Gastroesophageal sphincter (tissue), 4 donors: ENCODE results near the gene ZNF185. TPM values are rescaled to one million over a fixed set of nuclear protein-coding genes. Genes with fewer than 3 reads are reported as not detected.
A peak's percentile ranks its signal among the peaks of the same experiment; 100 is the strongest.

Experiments used
- ATAC-seq: fragments of 150-250 bp; one replicate; pipeline ENCODE4 v1.9.1; 2016; ENCODE audit warnings: mild to moderate bottlenecking, moderate library complexity
- H3K27ac ChIP-seq, 4 donors: fragments of 200-600 bp; sonication (generic) in 3 of 4; 1 replicate in 3 of 4; 2 replicates in 1 of 4; pipeline ENCODE4 v1.5.1; 2016 to 2019
- H3K27me3 ChIP-seq: fragments of 200-600 bp; sonication (generic); one replicate; pipeline ENCODE4 v1.5.1; 2019
- H3K36me3 ChIP-seq, 2 donors: fragments of 200-600 bp; sonication (generic); one replicate each; pipeline ENCODE4 v1.5.1; 2019; ENCODE audit warnings: control low read depth in 1 of 2
- H3K4me1 ChIP-seq, 3 donors: fragments of 200-600 bp; sonication (generic); 1 replicate in 2 of 3; 2 replicates in 1 of 3; pipeline ENCODE4 v1.5.1; 2016 to 2019; ENCODE audit warnings: control low read depth in 2 of 3
- H3K4me3 ChIP-seq, 2 donors: fragments of 200-600 bp; sonication (generic); one replicate each; pipeline ENCODE4 v1.5.1; 2019; ENCODE audit warnings: mild to moderate bottlenecking in 1 of 2, moderate library complexity in 1 of 2
- H3K9me3 ChIP-seq, 3 donors: fragments of 200-600 bp; sonication (generic); one replicate each; pipeline ENCODE4 v1.5.1; 2017 to 2019; ENCODE audit warnings: control low read depth in 2 of 3
- EP300 ChIP-seq: sonication (generic); formaldehyde crosslinking; IDR thresholded peaks from one replicate; pipeline ENCODE4 v1.6.1; 2017; ENCODE audit warnings: antibody characterized with exemption, mild to moderate bottlenecking
- POLR2A ChIP-seq, 2 donors: fragments of 450-650 bp; IDR thresholded peaks; one replicate each; pipeline ENCODE4 v1.6.1; 2017; ENCODE audit warnings: antibody characterized with exemption in 2 of 2, mild to moderate bottlenecking in 2 of 2, moderate library complexity in 1 of 2
- POLR2AphosphoS5 ChIP-seq: sonication (generic); formaldehyde crosslinking; IDR thresholded peaks from one replicate; pipeline ENCODE4 v1.6.1; 2017; ENCODE audit warnings: antibody characterized with exemption
- WGBS, 2 donors: methylation state at CpG; one replicate each; pipeline ENCODE4 v1.1.5; 2018; ENCODE audit warnings: low coverage in 1 of 2; 5-methylcytosine and 5-hydroxymethylcytosine counted together
- total RNA-seq, 4 donors: library from RNA; depleted of rRNA; stranded (reverse); fragments of >200 nt; gene quantifications; one replicate each; pipeline ENCODE4 v1.1.0, GENCODE V29; 2016
- TF ChIP-seq, protein P1 (sequence below), 4 experiments: fragments of 200-600 bp in 2 of 4; fragments of 450-650 bp in 2 of 4; sonication (generic) in 1 of 4; IDR thresholded peaks; one replicate each; pipeline ENCODE4 v1.5.1; 2017 to 2019; ENCODE audit warnings: antibody characterized with exemption in 4 of 4, mild to moderate bottlenecking in 2 of 4, moderate library complexity in 2 of 4

Gene ZNF185
- total RNA-seq, 4 donors from 2014 or later: 2.7 to 13.7 (median 3.6) TPM

DNA sequence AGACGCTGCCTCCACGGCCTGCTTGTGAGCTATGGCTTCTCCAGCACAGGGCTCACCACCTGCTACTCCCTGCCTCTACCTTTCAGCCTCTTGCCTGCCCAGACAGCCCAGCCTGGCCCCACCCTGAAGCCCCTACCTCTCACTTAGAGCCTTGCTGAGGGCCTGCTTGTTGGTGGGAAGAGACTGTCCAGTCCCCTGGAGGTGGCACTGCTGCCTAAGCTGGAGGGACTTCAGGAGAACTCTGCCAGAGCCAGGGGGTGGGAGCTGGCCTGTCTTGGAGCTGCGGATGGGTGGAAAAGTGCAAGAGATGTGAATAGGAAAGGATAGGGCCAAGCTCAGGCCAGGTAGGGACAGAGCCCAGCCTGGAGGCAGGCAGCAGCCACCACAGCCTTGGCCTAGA lies 2.7 kb upstream of the ZNF185 start:
- no peak for ATAC-seq
- H3K27ac ChIP-seq: no peak overlapping the region
- TF ChIP-seq, protein P1, sequence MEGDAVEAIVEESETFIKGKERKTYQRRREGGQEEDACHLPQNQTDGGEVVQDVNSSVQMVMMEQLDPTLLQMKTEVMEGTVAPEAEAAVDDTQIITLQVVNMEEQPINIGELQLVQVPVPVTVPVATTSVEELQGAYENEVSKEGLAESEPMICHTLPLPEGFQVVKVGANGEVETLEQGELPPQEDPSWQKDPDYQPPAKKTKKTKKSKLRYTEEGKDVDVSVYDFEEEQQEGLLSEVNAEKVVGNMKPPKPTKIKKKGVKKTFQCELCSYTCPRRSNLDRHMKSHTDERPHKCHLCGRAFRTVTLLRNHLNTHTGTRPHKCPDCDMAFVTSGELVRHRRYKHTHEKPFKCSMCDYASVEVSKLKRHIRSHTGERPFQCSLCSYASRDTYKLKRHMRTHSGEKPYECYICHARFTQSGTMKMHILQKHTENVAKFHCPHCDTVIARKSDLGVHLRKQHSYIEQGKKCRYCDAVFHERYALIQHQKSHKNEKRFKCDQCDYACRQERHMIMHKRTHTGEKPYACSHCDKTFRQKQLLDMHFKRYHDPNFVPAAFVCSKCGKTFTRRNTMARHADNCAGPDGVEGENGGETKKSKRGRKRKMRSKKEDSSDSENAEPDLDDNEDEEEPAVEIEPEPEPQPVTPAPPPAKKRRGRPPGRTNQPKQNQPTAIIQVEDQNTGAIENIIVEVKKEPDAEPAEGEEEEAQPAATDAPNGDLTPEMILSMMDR (IDR thresholded peaks at IDR 0.05): no peak
- no peak for TF ChIP-seq POLR2A (IDR thresholded peaks at IDR 0.05)
- no peak for TF ChIP-seq POLR2AphosphoS5
- TF ChIP-seq EP300: no peak
- H3K36me3 ChIP-seq: no peaks in the 10 kb centered on the region
- H3K4me3 ChIP-seq: no peak overlapping the region
- no peaks in the 10 kb centered on the region for H3K4me1 ChIP-seq
- H3K9me3 ChIP-seq: no peaks in the 10 kb centered on the region
- 92% methylated on average over 2 of the region's 3 CpGs; no CpG with 5 or more reads in 1 of the 2 donors for WGBS, 2 donors
- peaks cover 18% of the 10 kb centered on the region for H3K27me3 ChIP-seq

- TF ChIP-seq POLR2AphosphoS5 (no peak), EP300 (no peak), POLR2A (IDR thresholded peaks at IDR 0.05) (no peak)
- TF ChIP-seq, protein P1 (IDR thresholded peaks at IDR 0.05): no peak
- no peak overlapping the region for H3K27ac ChIP-seq
- no peaks in the 10 kb centered on the region for H3K36me3 ChIP-seq
- no peaks in the 10 kb centered on the region for H3K4me1 ChIP-seq
- peaks cover 18% of the 10 kb centered on the region for H3K27me3 ChIP-seq
- ATAC-seq: no peak
- 80 to 81% methylated on average over 1 to 4 of the region's 8 CpGs for WGBS, 2 donors
- H3K9me3 ChIP-seq: no peaks in the 10 kb centered on the region
- no peak overlapping the region for H3K4me3 ChIP-seq
Measured at GRCh38 chrX:152895724-152896420, 2.0 kb upstream of the ZNF185 start.

- H3K9me3 ChIP-seq: no peaks in the 10 kb centered on the region
- TF ChIP-seq POLR2A (IDR thresholded peaks at IDR 0.05): no peak
- TF ChIP-seq, protein P1 (IDR thresholded peaks at IDR 0.05): no peak
- TF ChIP-seq POLR2AphosphoS5: no peak
- TF ChIP-seq EP300: no peak
- peaks cover 18% of the 10 kb centered on the region for H3K27me3 ChIP-seq
- H3K4me1 ChIP-seq: no peaks in the 10 kb centered on the region
- no CpG with 5 or more reads among the region's 8 CpGs for WGBS, 2 donors
- H3K27ac ChIP-seq: no peak overlapping the region
- H3K36me3 ChIP-seq: no peaks in the 10 kb centered on the region
- ATAC-seq: no peak
- H3K4me3 ChIP-seq: no peak overlapping the region
Measured at GRCh38 chrX:152896450-152896849, 1.4 kb upstream of the ZNF185 start.

DNA sequence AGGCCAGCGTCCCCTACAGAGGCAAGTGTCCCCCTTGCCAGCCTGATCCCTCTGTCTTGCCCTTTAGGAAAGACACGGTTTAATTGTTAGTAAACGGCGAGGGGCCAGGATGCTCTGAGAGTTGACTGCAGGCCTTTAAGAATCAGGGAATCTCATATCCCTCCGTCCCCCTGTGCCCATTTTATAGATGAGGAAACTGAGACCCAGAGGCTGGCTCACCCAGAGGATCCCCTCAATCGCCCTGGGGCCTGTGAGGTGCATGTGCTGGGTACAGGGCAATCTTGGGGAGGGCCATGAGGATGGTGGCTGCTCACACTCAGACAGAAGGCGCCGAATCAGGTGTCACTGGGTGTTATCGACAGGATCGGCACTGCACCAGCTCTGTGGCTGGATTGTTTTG lies 575 bp downstream of the ZNF185 start:
- peak overlapping the region in 1 of 2 donors; percentile 46 for H3K4me3 ChIP-seq
- TF ChIP-seq POLR2A (IDR thresholded peaks at IDR 0.05) (no peak), EP300 (no peak), POLR2AphosphoS5 (no peak)
- TF ChIP-seq, protein P1 (IDR thresholded peaks at IDR 0.05): no peak
- H3K27me3 ChIP-seq: peaks cover 18% of the 10 kb centered on the region
- no peaks in the 10 kb centered on the region for H3K4me1 ChIP-seq
- no peaks in the 10 kb centered on the region for H3K9me3 ChIP-seq
- 85% methylated on average over 4 of the region's 10 CpGs; no CpG with 5 or more reads in 1 of the 2 donors for WGBS, 2 donors
- ATAC-seq: no peak
- H3K27ac ChIP-seq: no peak overlapping the region
- H3K36me3 ChIP-seq: no peaks in the 10 kb centered on the region

- no peak for ATAC-seq
- Histone ChIP-seq H3K27me3 (peaks cover 18% of the 10 kb centered on the region), H3K9me3 (no peaks in the 10 kb centered on the region), H3K4me3 (no peak overlapping the region), H3K36me3 (no peaks in the 10 kb centered on the region), H3K27ac (no peak overlapping the region), H3K4me1 (peaks cover 0 to 3% (median 0%) of the 10 kb centered on the region in 3 donors)
- TF ChIP-seq EP300: no peak
- no peak for TF ChIP-seq POLR2A (IDR thresholded peaks at IDR 0.05)
- TF ChIP-seq POLR2AphosphoS5: no peak
- TF ChIP-seq, protein P1 (IDR thresholded peaks at IDR 0.05): no peak
- no CpG with 5 or more reads among the region's 16 CpGs for WGBS, 2 donors
Measured at GRCh38 chrX:152899111-152899873, 1.4 kb downstream of the ZNF185 start.
